ENCODE results near the gene PRR15. TPM values are rescaled to one million over a fixed set of nuclear protein-coding genes. Genes with fewer than 3 reads are reported as not detected.
"Not testable (repeated sequence)": the region's sequence is repeated elsewhere in the genome, so short reads cannot be mapped to it uniquely, and the experiment has no call there.

The PRR15 gene, protein sequence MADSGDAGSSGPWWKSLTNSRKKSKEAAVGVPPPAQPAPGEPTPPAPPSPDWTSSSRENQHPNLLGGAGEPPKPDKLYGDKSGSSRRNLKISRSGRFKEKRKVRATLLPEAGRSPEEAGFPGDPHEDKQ
- not detected for total RNA-seq

DNA sequence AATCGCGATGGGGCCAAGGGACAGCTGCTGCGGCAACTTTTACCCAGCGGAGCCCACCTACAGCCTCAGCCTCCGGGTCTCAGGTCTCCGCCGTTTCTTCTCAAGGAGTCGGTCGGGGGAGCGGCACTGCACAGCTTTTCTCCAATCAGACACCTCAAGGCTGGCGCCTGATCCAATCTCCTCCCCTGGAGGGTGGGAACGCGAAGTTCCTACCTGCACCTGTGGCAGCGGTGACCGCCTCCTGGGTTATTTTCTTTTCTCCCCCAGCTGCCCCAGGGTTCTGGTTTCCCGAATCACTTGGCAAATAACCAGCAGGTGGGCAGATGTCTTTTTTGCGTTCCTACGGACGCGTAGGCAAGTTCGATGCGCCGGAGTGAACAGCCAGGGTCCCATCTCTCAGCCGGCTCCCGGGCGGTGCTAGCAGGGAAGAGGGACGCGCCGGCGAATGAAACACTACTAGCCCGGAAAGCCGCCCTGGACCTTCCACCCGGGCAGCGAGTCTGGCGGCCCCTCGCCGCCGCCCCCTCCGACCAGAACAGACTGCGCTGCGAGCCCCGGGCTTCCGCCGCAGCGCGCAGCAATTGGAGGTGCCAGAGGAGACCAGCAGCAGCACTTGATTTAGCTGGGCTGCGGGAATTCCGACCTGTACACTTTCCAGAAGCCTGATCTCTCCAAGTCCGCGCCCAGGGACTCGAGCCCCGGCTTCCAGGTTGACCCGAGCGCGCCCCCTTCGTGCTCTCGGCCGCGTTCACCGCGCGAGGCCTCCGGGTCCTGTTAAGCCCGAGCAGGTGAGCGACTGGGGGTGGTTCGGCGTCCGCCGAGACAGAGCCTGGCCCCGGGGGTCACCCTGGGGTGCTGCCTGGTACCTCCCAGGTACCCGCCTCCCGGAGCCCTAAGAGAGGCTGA is at the start of gene PRR15:
PRR15 (plus strand) TSS at position 246 of the 906 bp plus-strand sequence. CDS start 2,495 bp downstream, outside the sequence.
- no peak for DNase-seq

DNA sequence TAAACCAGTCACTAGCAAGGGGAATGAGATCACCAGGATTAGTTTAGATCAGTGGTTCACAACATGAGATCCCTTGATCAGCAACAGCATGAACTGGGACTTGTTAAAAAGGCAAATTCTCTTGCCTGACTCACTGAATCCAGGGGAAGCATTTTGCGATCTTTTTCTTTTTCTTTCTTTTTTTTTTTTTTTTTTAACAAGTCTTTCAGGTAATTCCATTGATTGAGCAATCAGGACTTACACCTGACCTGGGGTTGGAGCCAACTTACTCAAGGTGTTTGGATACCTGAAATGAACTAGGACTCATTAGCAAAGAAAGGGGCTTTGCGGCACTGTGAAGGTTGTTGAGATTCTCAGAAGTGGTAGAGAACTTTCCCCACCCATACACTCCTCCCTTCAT is 47.1 kb upstream of the PRR15 start:
- no peak for DNase-seq

DNA sequence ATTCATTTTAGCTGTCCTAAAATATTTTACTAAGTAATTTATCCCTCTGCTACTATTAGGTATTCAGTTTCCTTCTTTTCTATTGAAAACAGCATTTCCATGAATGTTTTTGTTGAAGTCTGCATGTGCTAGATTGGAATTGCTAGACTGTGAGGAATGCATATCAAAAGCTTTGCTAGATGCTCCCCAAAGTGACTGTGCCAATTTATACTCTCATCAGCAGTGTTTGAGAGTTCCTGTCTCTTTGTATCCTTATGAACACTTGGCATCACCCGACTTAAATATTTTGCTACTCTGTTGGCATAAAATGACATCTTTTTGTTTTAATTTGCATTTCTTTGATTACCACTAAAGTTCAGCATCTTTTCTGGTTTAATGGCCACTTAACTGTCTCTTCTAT is 45.0 kb upstream of the PRR15 start:
- DNase-seq: no peak

DNA sequence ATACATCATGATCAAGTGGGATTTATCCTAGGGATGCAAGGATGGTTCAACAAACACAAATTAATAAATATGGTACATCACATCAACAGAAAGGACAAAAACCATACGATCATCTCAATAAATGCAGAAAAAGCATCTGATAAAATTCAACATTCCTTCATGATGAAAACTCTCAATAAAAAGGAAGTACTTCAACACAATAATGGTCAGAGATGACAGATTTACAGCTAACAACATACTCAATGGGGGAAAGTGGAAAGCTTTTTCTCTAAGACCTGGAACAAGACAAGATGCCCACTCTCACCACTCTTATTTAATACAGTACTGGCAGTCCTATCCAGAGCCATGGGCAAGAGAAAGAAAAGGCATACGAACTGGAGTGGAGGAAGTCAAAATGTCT is 39.9 kb upstream of the PRR15 start:
- DNase-seq: no peak

DNA sequence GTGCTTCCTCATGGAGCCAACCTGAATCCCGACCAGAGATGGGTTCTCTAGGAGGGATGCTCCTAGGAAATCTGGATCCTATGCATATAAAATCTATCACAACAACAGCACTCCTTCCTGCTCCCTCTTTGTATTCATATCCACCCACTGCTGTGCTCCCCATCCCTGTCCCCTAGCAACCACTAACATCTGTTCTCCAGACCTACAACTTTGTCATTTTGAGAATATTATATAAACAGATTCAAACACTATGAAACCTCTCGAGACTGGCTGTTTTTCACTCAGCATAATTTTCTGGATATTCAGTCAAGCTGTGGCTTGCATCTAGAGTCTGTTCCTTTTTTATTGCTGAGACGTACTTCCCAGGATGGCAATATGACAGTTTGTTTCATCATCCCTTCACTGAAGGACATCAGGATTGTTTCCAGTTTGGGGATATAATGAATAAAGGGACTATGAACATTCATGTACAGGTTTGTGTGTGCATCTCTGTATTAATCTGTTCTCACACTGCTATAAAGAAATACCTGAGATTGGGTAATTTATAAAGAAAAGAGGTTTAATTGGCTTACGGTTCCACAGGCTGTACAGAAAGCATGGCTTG is 36.0 kb upstream of the PRR15 start:
- DNase-seq: no peak

DNA sequence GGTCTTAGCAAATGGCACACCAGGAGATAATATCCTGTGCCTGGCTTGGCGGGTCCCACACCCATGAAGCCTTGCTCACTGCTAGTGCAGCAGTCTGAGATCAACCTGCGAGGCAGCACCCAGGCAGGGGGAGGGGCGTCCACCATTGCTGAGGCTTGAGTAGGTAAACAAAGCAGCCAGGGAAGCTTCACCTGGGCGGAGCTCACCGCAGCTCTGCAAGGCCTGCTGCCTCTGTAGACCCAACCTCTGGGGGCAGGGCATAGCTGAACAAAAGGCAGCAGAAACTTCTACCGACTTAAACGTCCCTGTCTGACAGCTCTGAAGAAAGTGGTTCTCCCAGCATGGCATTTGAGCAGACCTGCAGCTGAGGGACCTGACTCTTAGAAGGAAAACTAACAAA is 35.1 kb upstream of the PRR15 start:
- not testable (repeated sequence) for DNase-seq

DNA sequence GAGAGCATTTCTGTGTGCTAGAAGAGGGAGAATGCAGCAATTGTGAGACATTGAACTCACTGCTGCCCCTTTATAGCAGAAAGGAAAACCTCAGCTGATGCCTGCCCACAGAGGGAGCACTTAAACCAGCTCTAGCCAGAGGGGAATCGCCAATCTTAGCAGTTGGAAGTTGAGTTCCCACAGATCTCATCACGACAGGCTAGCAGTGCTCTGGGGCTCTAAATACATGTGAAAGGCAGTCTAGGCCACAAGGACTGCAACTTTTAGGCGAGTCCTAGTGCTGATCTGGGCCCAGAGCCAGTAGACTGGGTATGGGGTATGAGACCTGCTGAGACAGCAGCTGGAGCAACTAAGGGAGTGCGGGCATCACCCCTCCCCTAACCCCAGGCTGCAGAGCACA is 25.2 kb upstream of the PRR15 start:
- no peak for DNase-seq

DNA sequence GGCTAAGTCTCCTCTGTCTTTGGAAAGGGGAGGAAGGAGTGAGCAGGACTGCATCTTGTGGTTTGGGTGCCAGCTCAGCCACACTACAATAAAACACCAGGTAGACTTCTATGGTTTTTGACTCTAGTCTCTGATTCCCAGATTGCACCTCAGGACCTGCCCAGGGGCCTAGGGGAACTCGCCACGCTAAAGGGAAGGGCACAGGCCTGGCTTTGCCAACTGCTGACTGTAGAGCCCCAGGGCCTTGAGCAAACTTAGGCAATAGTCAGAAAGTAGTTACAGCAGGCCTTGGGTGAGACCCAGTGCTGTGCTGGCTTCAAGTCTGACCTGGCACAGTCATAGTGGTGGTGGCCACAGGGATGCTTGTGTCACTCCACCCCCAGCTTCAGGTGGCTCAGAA is 24.2 kb upstream of the PRR15 start:
- no peak for DNase-seq

DNA sequence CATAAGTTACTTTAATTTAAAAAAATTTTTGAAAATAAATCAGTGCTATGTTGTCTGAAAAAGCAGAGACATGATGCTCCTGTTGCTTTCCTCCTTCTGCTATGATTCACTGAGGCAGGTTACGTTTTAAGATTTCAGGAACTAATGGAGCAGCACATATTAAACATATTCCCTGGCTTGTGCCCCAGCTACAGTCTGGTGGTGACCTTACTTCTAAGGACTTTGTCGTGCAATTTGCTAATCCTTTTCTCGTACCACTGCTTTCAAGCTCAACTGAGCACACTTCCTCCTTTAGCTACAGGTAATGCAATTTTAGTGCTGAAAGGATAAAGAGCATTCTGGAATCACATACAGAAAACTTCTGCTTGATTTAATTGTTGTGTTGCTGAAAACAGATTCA is 16.2 kb upstream of the PRR15 start:
- DNase-seq: no peak

DNA sequence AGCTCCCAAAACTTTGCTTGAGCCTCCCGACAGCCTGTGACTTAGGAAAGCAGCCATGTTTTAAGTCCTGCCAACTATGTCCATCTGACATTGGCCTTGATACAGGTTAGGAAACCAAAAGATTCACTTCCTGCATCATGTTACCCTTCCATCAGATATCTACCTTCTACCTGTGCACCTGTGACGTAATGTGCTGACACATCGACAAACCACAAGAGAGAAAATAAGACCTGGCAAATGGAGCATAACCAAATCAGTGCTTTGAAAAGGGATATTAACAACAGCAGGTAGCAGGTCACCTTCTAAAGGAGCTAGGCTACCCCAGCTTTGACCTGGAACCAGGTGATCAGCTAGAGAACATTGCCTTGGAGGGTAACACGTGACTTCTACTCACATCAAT is 14.8 kb upstream of the PRR15 start:
- DNase-seq: no peak

DNA sequence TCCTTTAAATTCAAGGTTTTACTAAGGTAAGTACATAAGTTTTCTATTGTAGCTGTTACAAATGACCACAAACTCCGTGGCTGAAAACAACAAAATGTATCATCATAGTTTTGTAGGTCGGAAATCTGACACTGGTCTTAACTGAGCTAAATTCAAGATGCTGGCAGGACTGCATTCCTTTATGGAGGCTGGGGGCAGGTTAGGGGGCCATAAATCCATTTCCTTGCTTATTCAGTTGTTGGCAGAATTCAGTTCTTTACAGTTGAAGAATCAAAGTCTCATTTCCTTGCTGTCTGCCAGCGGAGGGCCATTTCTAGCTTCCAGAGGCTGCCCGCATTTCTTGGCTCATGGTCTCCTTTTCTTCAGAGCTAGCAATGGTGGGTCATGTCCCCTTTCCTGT is 11.2 kb upstream of the PRR15 start:
- no peak for DNase-seq

DNA sequence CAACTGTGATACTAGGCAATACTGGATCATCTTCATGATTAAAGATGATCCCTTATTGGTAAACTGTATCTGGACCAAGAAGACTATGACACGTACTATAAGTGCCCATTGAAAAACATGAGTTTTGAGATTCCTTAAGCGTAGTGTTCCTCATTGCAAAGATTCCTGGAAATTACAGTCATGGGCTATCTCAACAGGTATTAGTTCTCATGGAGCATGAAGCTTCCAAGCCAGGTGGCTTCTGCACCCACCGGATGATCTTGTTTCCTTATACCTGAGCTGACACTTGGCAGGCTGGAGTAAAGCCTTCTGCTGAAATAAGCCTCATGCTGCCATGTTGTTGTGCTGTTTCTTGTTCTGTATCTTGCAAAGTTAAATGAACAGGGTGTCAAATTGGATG is 8.6 kb upstream of the PRR15 start:
- DNase-seq: no peak

DNA sequence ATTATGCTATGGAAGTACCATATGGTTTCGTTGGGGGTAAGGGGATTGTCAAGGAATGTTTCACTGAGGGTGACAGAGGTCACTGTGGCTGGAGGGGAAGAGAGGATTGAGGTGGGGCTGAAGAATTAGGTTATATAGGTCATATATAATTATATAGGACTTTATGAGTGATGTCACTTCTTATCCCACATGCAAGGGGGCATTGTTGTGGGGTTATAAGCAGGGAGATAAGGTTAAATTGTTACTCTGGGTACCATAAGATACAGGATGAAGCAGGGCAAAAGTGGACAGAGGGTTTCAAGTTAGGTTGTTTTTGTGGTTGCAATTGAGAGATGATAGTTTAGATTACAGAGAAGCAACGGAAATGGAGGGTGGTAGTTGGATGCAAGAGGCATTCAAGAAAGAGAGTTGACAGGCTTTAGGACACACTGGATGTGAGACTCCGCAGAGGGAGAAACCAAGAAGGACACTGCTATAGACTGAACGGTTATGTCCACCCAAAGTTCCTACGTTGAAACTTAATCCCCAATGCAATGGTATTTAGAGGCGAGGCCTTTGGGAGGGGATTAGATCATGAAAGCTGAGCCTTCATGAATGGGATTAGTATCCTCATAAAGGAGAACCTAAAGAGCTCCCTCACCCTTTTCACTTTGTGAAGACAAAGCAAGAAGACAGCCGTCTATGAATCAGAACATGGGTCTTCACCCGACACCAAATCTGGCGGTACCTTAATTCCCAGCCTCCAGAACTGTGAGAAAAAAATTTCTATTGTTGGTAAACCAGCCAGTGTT is 7.0 kb upstream of the PRR15 start:
- DNase-seq: no peak

DNA sequence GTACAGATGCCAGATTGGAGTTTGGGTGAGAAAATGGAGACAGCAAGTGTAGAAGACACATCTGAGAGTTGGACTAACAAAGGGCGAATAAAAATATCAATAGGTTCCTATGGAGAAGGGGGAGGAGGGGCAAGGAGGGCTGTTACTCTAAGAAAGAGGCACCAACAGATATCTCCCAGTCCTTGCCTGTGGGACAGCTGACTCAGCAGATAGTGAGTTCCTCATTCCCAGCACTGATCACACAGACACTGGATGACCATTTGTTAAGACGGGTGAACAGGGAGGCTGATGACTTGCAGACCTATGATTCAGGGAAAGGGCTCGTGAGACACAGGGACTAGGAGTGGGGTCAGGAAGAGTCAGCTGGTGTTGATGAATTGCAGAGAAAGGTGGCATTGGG is 5.7 kb upstream of the PRR15 start:
- DNase-seq: no peak

DNA sequence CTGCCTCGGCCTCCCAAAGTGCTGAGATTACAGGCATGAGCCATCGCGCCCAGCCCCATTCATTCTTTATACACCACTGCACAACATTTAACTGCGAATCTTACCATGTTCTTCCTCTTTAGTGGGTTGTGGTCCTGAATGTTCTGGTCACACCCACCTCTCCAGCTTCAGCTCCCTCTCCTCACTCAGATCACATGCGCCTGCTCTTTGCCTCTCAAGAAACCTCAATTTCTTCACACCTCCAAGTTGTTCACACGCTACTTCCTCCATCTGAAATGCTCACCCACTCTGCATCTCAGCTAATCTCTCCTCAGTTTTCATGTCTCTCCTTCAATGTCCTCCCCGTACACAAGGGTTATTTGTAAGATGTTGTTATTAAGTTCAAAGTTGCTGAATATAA is 2.4 kb upstream of the PRR15 start:
- DNase-seq: no peak

DNA sequence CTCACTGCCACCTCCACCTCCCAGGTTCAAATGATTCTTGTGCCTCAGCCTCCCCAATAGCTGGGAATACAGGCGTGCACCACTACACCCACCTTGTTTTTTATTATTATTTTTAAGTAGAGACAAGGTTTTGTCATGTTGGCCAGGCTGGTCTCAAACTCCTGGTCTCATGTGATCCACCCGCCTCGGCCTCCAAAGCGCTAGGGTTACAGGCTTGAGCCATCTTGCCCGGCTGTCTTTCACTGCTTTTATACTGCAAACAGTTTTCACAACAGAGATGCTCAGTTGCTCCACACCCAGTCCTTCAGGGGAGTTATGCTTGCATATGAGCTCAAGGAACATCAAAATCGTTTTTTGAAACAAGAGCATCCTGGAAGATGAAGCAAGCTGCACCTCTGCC is 1.3 kb upstream of the PRR15 start:
- no peak for DNase-seq

DNA sequence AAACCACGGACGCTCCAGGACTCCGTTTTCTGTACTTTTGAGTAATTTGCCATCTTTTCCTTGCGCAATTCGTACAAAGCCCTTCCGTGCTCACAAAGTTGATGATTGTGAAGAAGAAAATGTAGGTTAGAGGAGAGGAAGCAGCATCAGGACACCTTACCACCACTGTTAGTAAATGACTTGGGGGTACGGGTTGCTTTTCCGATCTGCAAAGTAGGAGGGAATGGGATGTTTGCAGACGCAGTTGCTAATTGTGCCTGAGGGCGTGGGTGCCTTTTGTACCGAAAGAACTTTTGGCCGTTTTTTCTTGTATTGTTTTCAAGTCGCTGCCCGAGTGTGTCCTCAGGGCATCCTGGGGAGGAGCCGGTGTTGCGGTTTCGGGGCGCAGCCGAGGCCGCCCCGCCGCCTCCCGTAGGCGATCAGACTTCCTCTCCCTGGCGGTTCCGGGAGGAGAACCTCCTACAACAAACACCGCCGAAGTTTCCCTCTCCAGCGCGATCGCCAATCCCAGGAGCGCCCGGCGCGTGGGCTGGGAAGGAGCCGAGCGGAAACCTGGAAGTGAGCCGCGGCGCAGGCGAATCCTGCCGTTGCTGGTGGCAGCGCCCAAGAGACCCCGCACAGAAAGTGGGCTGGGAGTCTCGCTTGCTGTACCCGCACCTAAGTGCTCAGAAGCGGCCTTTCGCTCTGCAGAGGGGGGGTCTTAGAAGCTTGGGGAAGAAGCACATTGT is 1.0 kb downstream of the PRR15 start:
- DNase-seq: no peak

DNA sequence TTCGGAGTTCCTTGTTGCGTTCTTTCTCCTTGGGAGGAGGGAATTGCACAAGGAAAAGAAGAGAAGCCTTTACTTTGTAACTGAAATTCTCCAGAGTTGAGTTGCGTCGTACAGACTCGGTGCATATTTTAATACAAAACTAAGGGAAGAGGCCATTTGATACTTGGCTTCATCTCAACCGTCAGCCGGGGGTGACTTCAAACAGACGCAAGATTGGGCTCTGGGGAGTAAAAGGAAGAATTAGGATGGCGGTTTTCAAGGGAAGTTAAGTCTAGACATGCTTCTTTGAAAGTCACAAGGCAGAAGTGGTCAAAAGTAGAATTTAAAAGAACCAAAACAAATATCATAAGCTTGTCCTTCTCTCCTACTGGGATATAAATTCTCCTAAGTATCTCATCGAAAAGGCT is 1.6 kb downstream of the PRR15 start:
- no peak for DNase-seq

DNA sequence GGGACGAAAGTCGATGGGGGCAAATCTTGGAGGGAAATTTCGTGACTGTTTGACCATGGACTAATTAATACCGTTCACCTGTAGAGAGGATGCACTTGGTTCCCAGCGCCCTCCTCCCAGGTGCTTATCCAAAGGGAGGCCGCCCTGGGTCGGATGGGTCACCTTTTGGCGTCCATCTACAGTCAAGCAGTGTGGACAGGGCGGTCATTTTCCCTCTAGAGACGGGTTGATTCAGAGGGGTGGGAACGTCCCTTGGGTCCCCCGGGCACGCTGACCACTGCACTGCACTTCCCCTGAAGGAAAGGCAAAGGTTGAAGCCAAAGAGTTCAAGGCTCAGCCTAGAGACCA is 2.0 kb downstream of the PRR15 start:
- DNase-seq: no peak

DNA sequence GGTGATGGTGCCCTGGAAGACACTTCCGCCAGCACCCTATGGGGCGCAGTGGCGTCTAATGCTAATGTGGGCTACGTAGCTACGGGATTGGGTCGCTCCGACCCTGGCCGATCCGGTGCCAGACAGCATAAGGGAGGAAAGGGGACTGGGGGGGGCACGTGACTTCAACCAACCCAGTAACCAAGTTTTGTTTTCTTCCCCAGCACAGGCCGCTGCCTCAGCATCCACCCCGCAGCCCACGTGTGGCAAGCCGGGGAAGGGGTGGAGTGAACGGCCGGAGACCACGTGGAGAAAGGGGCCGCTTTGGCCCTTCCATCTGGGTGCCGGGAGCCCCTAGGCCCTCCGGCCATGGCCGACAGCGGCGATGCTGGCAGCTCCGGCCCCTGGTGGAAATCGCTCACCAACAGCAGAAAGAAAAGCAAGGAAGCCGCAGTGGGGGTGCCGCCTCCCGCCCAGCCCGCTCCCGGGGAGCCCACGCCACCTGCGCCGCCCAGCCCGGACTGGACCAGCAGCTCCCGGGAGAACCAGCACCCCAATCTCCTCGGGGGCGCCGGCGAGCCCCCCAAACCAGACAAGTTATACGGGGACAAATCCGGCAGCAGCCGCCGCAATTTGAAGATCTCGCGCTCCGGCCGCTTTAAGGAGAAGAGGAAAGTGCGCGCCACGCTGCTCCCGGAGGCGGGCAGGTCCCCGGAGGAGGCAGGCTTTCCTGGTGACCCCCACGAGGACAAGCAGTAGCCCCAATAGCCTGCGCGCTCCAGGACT is 2.5 kb downstream of the PRR15 start:
- DNase-seq: no peak

DNA sequence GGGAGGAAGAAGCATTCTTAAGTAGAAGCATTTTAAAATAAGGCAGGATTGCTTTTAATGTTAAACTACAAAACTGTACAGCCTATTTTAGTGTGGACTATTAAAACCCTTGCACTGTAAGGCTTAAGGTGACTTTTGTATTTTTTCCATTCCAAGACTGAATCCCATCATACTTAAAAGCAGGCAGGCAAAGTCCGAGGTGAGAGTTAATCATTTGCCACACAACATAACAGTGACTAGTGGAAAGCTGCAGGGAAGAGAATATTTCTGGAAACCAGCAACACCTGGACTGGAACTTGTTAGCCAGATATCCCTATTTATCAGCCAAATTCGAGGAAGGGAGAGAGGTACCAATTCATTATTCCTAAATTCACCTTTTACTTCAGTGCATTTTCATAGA is 3.5 kb downstream of the PRR15 start:
- no peak for DNase-seq

DNA sequence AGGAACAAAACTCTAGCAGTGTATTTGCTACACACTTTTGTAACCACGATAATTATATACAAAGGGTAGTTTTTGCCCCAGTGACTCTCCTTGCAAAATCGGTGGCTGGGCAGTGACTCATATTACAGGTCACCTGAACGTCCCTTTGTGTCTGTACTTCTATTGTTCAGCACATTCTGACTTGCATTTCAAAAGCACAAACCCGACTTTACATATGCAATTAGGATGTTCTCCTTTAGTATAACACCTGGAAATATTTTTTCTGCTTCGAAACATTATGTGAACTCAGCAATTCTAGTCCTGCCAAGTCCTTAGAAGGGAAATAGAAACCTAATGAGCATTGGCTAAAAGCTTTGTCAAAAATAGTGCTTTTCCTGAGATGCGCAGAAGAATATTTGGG is 6.0 kb downstream of the PRR15 start:
- DNase-seq: no peak

Measured in effector CD4-positive, alpha-beta T cell (primary cell).